Neural crest cell (in vitro differentiated cells): ENCODE results near the gene GZMM. TPM values are rescaled to one million over a fixed set of nuclear protein-coding genes. Genes with fewer than 3 reads are reported as not detected.

Experiments used
- DNase-seq: peaks from one replicate; pipeline ENCODE4 v3.0.0; 2021; ENCODE audit warnings: low read depth, mixed read lengths, low spot score
- H3K27ac Mint-ChIP-seq: one replicate; pipeline ENCODE4 v1.8.0; 2021; ENCODE audit warnings: mild to moderate bottlenecking, mixed read lengths; ENCODE audit not compliant: unreplicated experiment
- H3K27me3 Mint-ChIP-seq: 2 replicates; pipeline ENCODE4 v1.8.0; 2021; ENCODE audit warnings: low read depth, mild to moderate bottlenecking, mixed read lengths
- H3K36me3 Mint-ChIP-seq: 2 replicates; pipeline ENCODE4 v1.8.0; 2021; ENCODE audit warnings: low read depth, mild to moderate bottlenecking, mixed read lengths
- H3K4me1 Mint-ChIP-seq: 2 replicates; pipeline ENCODE4 v1.8.0; 2021; ENCODE audit warnings: mixed read lengths
- H3K4me3 Mint-ChIP-seq: one replicate; pipeline ENCODE4 v1.8.0; 2021; ENCODE audit warnings: mild to moderate bottlenecking, mixed read lengths
- H3K9me3 Mint-ChIP-seq: 2 replicates; pipeline ENCODE4 v1.8.0; 2021; ENCODE audit warnings: mixed read lengths
- CTCF ChIP-seq: fragments of 200-600 bp; sonication (generic); conservative IDR thresholded peaks from 2 replicates; pipeline ENCODE4 v1.5.0; 2021; ENCODE audit warnings: antibody characterized with exemption, mild to moderate bottlenecking
- total RNA-seq: library from RNA; stranded (reverse); gene quantifications from 2 replicates; pipeline ENCODE4 v1.2.1, GENCODE V29; 2021

The GZMM gene
- total RNA-seq, 1 donor from 2014 or later: not detected

DNA sequence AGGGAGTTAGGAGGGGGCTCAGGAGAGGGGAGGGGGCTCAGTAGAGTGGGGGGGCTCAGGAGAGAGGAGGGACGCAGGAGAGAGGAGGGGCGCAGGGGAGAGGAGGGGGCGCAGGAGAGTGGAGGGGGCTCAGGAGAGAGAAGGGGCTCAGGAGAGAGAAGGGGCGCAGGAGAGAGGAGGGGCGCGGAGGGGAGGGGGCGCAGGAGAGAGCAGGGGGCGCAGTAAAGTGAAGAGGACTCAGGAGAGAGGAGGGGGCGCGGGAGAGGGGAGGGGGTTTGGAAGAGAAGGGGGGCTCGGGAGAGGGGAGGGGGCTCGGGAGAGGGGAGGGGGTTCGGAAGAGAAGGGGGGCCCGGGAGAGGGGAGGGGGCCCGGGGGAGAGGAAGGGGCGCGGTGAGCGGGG is 46.9 kb upstream of the GZMM start:
- Mint-ChIP-seq H3K9me3 (no peaks in the 10 kb centered on the region), H3K4me3 (no peak overlapping the region), H3K27ac (no peak overlapping the region), H3K36me3 (peaks cover 9% of the 10 kb centered on the region), H3K4me1 (peaks cover 5% of the 10 kb centered on the region), H3K27me3 (peaks cover 45% of the 10 kb centered on the region)
- TF ChIP-seq CTCF: no peak
- no peak for DNase-seq

GRCh38 chr19:497491-497868 is 46.4 kb upstream of the GZMM start:
- no peak overlapping the region for H3K27ac Mint-ChIP-seq
- H3K9me3 Mint-ChIP-seq: no peaks in the 10 kb centered on the region
- H3K36me3 Mint-ChIP-seq: peaks cover 9% of the 10 kb centered on the region
- no peak overlapping the region for H3K4me3 Mint-ChIP-seq
- no peak for TF ChIP-seq CTCF
- H3K4me1 Mint-ChIP-seq: peaks cover 7% of the 10 kb centered on the region
- no peak for DNase-seq
- H3K27me3 Mint-ChIP-seq: peaks cover 50% of the 10 kb centered on the region

DNA sequence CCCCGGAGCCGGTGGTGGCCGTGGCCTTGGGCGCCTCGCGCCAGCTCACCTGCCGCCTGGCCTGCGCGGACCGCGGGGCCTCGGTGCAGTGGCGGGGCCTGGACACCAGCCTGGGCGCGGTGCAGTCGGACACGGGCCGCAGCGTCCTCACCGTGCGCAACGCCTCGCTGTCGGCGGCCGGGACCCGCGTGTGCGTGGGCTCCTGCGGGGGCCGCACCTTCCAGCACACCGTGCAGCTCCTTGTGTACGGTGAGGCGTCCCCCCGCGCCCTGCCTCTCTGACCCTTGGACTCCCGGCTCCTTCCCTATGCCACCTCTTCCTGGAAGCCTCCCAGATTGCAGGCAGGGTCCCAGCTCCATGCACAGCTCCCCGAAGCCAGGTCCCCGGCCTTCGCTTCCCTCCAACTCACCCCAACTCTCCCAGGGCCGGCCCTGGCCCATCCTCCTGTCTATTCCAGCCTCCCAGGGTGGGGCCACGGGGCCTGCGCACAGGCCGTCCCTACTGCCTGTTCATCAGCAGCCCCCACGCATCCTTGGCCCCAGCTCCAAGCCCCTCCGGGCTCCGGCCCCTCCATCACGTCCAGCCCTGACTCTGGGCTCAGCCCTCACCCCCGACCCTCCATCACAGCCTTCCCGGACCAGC is 45.9 kb upstream of the GZMM start:
- no peaks in the 10 kb centered on the region for H3K9me3 Mint-ChIP-seq
- TF ChIP-seq CTCF: no peak
- no peak for DNase-seq
- peaks cover 9% of the 10 kb centered on the region for H3K4me1 Mint-ChIP-seq
- peaks cover 8% of the 10 kb centered on the region for H3K36me3 Mint-ChIP-seq
- H3K4me3 Mint-ChIP-seq: no peak overlapping the region
- H3K27me3 Mint-ChIP-seq: peaks cover 52% of the 10 kb centered on the region
- H3K27ac Mint-ChIP-seq: no peak overlapping the region

DNA sequence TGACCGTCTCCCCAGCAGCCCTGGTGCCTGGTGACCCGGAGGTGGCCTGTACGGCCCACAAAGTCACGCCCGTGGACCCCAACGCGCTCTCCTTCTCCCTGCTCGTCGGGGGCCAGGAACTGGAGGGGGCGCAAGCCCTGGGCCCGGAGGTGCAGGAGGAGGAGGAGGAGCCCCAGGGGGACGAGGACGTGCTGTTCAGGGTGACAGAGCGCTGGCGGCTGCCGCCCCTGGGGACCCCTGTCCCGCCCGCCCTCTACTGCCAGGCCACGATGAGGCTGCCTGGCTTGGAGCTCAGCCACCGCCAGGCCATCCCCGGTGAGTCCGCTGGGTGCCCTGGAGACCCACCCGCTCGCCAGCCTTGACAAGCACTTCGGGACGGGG is 45.4 kb upstream of the GZMM start:
- Mint-ChIP-seq H3K36me3 (peaks cover 7% of the 10 kb centered on the region), H3K4me3 (no peak overlapping the region), H3K27me3 (peaks cover 52% of the 10 kb centered on the region), H3K4me1 (peaks cover 9% of the 10 kb centered on the region), H3K9me3 (no peaks in the 10 kb centered on the region), H3K27ac (no peak overlapping the region)
- DNase-seq: no peak
- no peak for TF ChIP-seq CTCF

DNA sequence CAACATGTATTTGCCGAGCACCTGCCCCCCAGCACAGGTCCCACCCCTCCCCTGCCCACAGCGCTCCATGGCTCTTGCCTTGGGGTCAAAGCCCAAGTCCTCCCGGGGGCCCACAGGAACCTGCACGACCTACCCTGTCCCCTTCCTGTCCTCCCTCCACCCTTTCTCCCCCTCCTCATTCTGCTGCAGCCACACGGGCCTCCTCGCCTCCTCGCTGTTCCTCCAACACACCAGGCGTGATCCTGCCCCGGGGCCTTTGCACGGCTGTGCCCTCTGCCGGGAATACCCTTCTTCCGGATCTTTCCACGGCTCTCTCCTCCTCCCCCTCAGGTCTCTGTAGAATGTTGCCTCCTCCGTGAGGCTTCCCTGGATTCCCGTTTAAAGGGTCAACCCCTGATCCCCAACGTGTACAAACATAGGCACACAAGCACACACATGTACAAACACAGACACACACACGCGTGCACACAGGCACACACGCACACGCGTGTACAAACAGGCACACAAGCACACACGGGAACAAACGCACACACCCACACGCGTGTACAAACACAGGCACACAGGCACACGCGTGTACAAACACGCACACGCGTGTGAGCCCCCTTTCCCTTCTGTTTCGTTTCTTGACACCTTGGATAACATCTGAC is 44.8 kb upstream of the GZMM start:
- Mint-ChIP-seq H3K27me3 (peaks cover 48% of the 10 kb centered on the region), H3K4me3 (no peak overlapping the region), H3K27ac (no peak overlapping the region), H3K4me1 (peaks cover 4% of the 10 kb centered on the region), H3K36me3 (peaks cover 5% of the 10 kb centered on the region), H3K9me3 (no peaks in the 10 kb centered on the region)
- DNase-seq: no peak
- no peak for TF ChIP-seq CTCF
